ENCODE results near the gene PKNOX2. TPM values are rescaled to one million over a fixed set of nuclear protein-coding genes. Genes with fewer than 3 reads are reported as not detected.

The PKNOX2 gene
- total and polyA plus RNA-seq, 2 of the 4 experiments (the other 2 are of a cell fraction) = 0.72 to 2.3 TPM

- ChIA-PET POLR2A (ENCODE audit: unreplicated experiment) (no interaction called here), CTCF (interaction anchor here (0.6 kb wide), 2 partner anchors 114 to 177 kb away, joined by 3 to 6 read pairs; partner anchors contain the start of gene PKNOX2)
- no peak overlapping the region for H2AFZ ChIP-seq (replicated peaks; ENCODE audit: low read length, poor library complexity)
- no peak overlapping the region for H2BK15ac ChIP-seq (ENCODE audit: low read depth, low read length)
- no peak overlapping the region for H3K9ac ChIP-seq (ENCODE audit: low read depth, low read length)
- no peak overlapping the region for H3K4ac ChIP-seq (ENCODE audit: low read depth, low read length)
- H4K8ac ChIP-seq (ENCODE audit: low read depth in 2 of 2, low read length in 2 of 2) = no peak overlapping the region
- H3K18ac ChIP-seq (ENCODE audit: low read depth, low read length) = no peak overlapping the region
- H3K4me3 ChIP-seq (ENCODE audit: insufficient read depth, low read depth, low read length) = no peak overlapping the region
- intact Hi-C loops (cut with micrococcal nuclease) (no loop called here), dilution Hi-C loops (cut with HindIII; ENCODE audit: low sequenced_read_pairs, unreplicated experiment) (no loop called here), in situ Hi-C loops (cut with MboI; ENCODE audit: low sequenced_read_pairs) (no loop called here)
- TF ChIP-seq CTCF (conservative IDR thresholded peaks at IDR 0.05; ENCODE audit: low read depth, low read length) = no peak
- TF ChIP-seq POLR2A (IDR thresholded peaks at IDR 0.05; ENCODE audit: low read depth, low read length) = no peak
- no peak for TF ChIP-seq SMC3 (IDR thresholded peaks at IDR 0.05; ENCODE audit: low read depth, low read length)
- TF ChIP-seq RCOR1 (IDR thresholded peaks at IDR 0.05; ENCODE audit: insufficient replicate concordance, low read length) = no peak
- no peak for TF ChIP-seq MAZ (IDR thresholded peaks at IDR 0.05; ENCODE audit: borderline replicate concordance, low read depth, low read length)
- no peak for TF ChIP-seq BHLHE40 (IDR thresholded peaks at IDR 0.05; ENCODE audit: low read depth, low read length)
- H3K56ac ChIP-seq (ENCODE audit: extremely low read depth, insufficient read depth, low read length) = no peak overlapping the region
- no peak overlapping the region for H2BK5ac ChIP-seq (ENCODE audit: low read depth, low read length, poor library complexity, severe bottlenecking)
- H3K36me3 ChIP-seq (ENCODE audit: control insufficient read depth, insufficient read depth, low read length) = no peaks in the 10 kb centered on the region
- H3K23ac ChIP-seq (ENCODE audit: low read depth, low read length) = no peak overlapping the region
- H4K91ac ChIP-seq (ENCODE audit: insufficient read depth, low read depth, low read length) = no peak overlapping the region
- no peak overlapping the region for H2BK20ac ChIP-seq (ENCODE audit: low read depth, low read length)
- H3K4me1 ChIP-seq (ENCODE audit: control insufficient read depth, insufficient read depth, low read length) = peaks cover 2% of the 10 kb centered on the region; the same call in 1 of the 2 replicates
- H3K79me1 ChIP-seq (ENCODE audit: low read depth in 1 of 2, low read length in 2 of 2) = no peaks in the 10 kb centered on the region
- H3K14ac ChIP-seq (replicated peaks; ENCODE audit: low read depth, low read length) = no peak overlapping the region
- no peak overlapping the region for H2AK5ac ChIP-seq (ENCODE audit: low read depth, low read length)
- peaks cover 10% of the 10 kb centered on the region for H3K27me3 ChIP-seq (ENCODE audit: control insufficient read depth, insufficient read depth, low read length)
- no peak overlapping the region for H3K27ac ChIP-seq (ENCODE audit: insufficient read depth, low read length)
- H2AK9ac ChIP-seq (replicated peaks; ENCODE audit: low read depth, low read length, poor library complexity) = no peak overlapping the region
- H4K20me1 ChIP-seq (ENCODE audit: insufficient read depth, low read length) = no peaks in the 10 kb centered on the region
- BruUV-seq (replicated peaks) = no TSS peak
- ATAC-seq (ENCODE audit: low read depth) (no peak), DNase-seq (no peak)
- no peak overlapping the region for H4K5ac ChIP-seq (ENCODE audit: low read depth, low read length)
- H3K4me2 ChIP-seq (ENCODE audit: low read depth, low read length) = no peak overlapping the region
- H2BK120ac ChIP-seq (ENCODE audit: low read depth, low read length) = no peak overlapping the region
- H3K9me3 ChIP-seq (ENCODE audit: control insufficient read depth, insufficient read depth, low read length) = no peaks in the 10 kb centered on the region
- WGBS, 2 experiments (ENCODE audit: extremely low coverage in 2 of 2, insufficient read length in 1 of 2) = 96% methylated on average over 10 of the region's 13 CpGs; no CpG with 5 or more reads in 1 of the 2 experiments
- no peaks in the 10 kb centered on the region; the same call in 1 of the 2 replicates for H3K9me1 ChIP-seq (ENCODE audit: insufficient read depth, low read length)
Measured at GRCh38 chr11:125341676-125342075, 177.1 kb downstream of the PKNOX2 start.

All from IMR-90 (cell line).